A549 (cell line): ENCODE data around the gene MRPS18B. TPM values are rescaled to one million over a fixed set of nuclear protein-coding genes. Genes with fewer than 3 reads are reported as not detected.

Source experiments
- ATAC-seq, 2 experiments: fragments of 200-7000 bp in 1 of 2; fragments of >200 bp in 1 of 2; cut with Nextera tagmentation in 1 of 2; cut with Tn5 transposase in 1 of 2; 3 replicates each; pipeline versions ENCODE4 v1.8.0 to v1.9.1; 2018 to 2020; ENCODE audit warnings: mild to moderate bottlenecking in 1 of 2, moderate library complexity in 1 of 2
- CTCF ChIA-PET: fragments of 300-600 bp; sonication (Branson Sonifier 250); formaldehyde crosslinking; extraction: SDS; loops from one replicate; lab custom pipeline; 2021; ENCODE audit warnings: antibody characterized with exemption, inconsistent platforms; lab: Yijun Ruan, JAX
- POLR2A ChIA-PET: fragments of 350-600 bp; formaldehyde crosslinking; extraction: SDS; loops from one replicate; lab custom pipeline; 2021; ENCODE audit warnings: antibody characterized with exemption, inconsistent platforms; lab: Yijun Ruan, JAX
- DNase-seq, 2 experiments: peaks; one replicate each; pipeline versions ENCODE4 v3.0.0 to v3.0.0-alpha.2; 2011 to 2016; ENCODE audit warnings: low read depth in 1 of 2, low spot score in 1 of 2
- FAIRE-seq: peaks from 2 replicates; lab custom pipeline; 2011; peaks lifted over from hg19 to GRCh38; lab: Jason Lieb, UNC
- H3K27ac ChIP-seq, 2 experiments: fragments of >200 bp; sonication (Bioruptor Twin); formaldehyde crosslinking; 3 replicates each; pipeline ENCODE4 v1.5.1; 2016 to 2017
- H3K4me1 ChIP-seq: fragments of >200 bp; sonication (Bioruptor Twin); formaldehyde crosslinking; 3 replicates; pipeline ENCODE4 v1.6.1; 2016
- H3K4me2 ChIP-seq: fragments of >200 bp; sonication (Bioruptor Twin); formaldehyde crosslinking; 3 replicates; pipeline ENCODE4 v1.6.1; 2016
- H3K4me3 ChIP-seq: fragments of >200 bp; sonication (Bioruptor Twin); formaldehyde crosslinking; 3 replicates; pipeline ENCODE4 v1.5.1; 2016
- H3K9me3 ChIP-seq: fragments of >200 bp; sonication (Bioruptor Twin); formaldehyde crosslinking; 3 replicates; pipeline ENCODE4 v1.6.1; 2016
- BHLHE40 ChIP-seq: IDR thresholded peaks from 2 replicates; pipeline ENCODE4 v1.6.1; 2012; ENCODE audit warnings: low read depth, low read length, inconsistent platforms
- CBX2 ChIP-seq: fragments of 200-600 bp; sonication (generic); IDR thresholded peaks from 2 replicates; pipeline ENCODE4 v1.6.1; 2016; ENCODE audit warnings: low read depth, mild to moderate bottlenecking, borderline replicate concordance
- CBX8 ChIP-seq: fragments of 200-600 bp; sonication (generic); IDR thresholded peaks from 2 replicates; pipeline ENCODE4 v1.6.1; 2016
- CHD4 ChIP-seq: fragments of 200-600 bp; sonication (generic); IDR thresholded peaks from 2 replicates; pipeline ENCODE4 v1.6.1; 2016; ENCODE audit warnings: antibody characterized with exemption, mild to moderate bottlenecking, borderline replicate concordance
- EHMT2 ChIP-seq: fragments of 200-600 bp; sonication (generic); IDR thresholded peaks from 2 replicates; pipeline ENCODE4 v1.6.1; 2016; ENCODE audit warnings: antibody characterized with exemption, low read depth, mild to moderate bottlenecking, moderate library complexity
- EP300 ChIP-seq, 2 experiments: fragments of >200 bp; sonication (Bioruptor Twin); formaldehyde crosslinking; IDR thresholded peaks; 2 replicates in 1 of 2; 3 replicates in 1 of 2; pipeline ENCODE4 v1.6.1; 2016 to 2017
- ESRRA ChIP-seq: fragments of 150-350 bp; IDR thresholded peaks from 2 replicates; pipeline ENCODE4 v1.6.1; 2014; ENCODE audit warnings: mild to moderate bottlenecking, low read length, borderline replicate concordance
- FOSL2 ChIP-seq, 2 experiments: fragments of 450-650 bp in 1 of 2; fragments of >200 bp in 1 of 2; sonication (Bioruptor Twin) in 1 of 2; formaldehyde crosslinking; IDR thresholded peaks; 2 replicates each; pipeline versions ENCODE4 v1.5.0 to v1.6.1; 2016 to 2020; ENCODE audit warnings: mild to moderate bottlenecking in 1 of 2, moderate library complexity in 1 of 2
- HDAC2 ChIP-seq: fragments of 200-600 bp; sonication (generic); IDR thresholded peaks from 2 replicates; pipeline ENCODE4 v1.6.1; 2016
- HEYL ChIP-seq: fragments of 250-450 bp; sonication (Bioruptor Pico); IDR thresholded peaks from 2 replicates; pipeline ENCODE4 v1.8.0; 2021; ENCODE audit warnings: mild to moderate bottlenecking, moderate library complexity
- HOXB13 ChIP-seq: fragments of 250-450 bp; sonication (Bioruptor Pico); IDR thresholded peaks from 2 replicates; pipeline ENCODE4 v1.5.0; 2020; ENCODE audit warnings: low read depth, mild to moderate bottlenecking, moderate library complexity
- HOXB5 ChIP-seq: fragments of 250-450 bp; sonication (Bioruptor Pico); IDR thresholded peaks from 2 replicates; pipeline ENCODE4 v1.5.0; 2020; ENCODE audit warnings: mild to moderate bottlenecking, moderate library complexity
- JUN ChIP-seq, 2 experiments: fragments of >200 bp; sonication (Bioruptor Twin); formaldehyde crosslinking; IDR thresholded peaks; 2 replicates in 1 of 2; 3 replicates in 1 of 2; pipeline ENCODE4 v1.6.1; 2016 to 2017
- KDM1A ChIP-seq: fragments of 200-600 bp; sonication (generic); IDR thresholded peaks from 2 replicates; pipeline ENCODE4 v1.6.1; 2016; ENCODE audit warnings: low read depth, mild to moderate bottlenecking
- KDM5A ChIP-seq: fragments of 200-600 bp; sonication (generic); IDR thresholded peaks from 2 replicates; pipeline ENCODE4 v1.6.1; 2016; ENCODE audit warnings: antibody characterized with exemption, mild to moderate bottlenecking
- MAFK ChIP-seq: fragments of 450-650 bp; IDR thresholded peaks from 2 replicates; pipeline ENCODE4 v1.6.1; 2014; ENCODE audit not compliant: partially characterized antibody
- NFE2L2 ChIP-seq: fragments of 150-350 bp; conservative IDR thresholded peaks from 2 replicates; pipeline ENCODE4 v1.6.1; 2014; ENCODE audit warnings: low read length
- NR3C1 ChIP-seq: fragments of >200 bp; sonication (Bioruptor Twin); formaldehyde crosslinking; IDR thresholded peaks from 3 replicates; pipeline ENCODE4 v1.6.1; 2017
- POLR2A ChIP-seq: IDR thresholded peaks from 2 replicates; pipeline ENCODE4 v1.6.1; 2012; ENCODE audit warnings: mild to moderate bottlenecking, low read length
- RAD21 ChIP-seq, 2 experiments: fragments of >200 bp in 1 of 2; sonication (Bioruptor Twin) in 1 of 2; formaldehyde crosslinking in 1 of 2; IDR thresholded peaks in 1 of 2; conservative IDR thresholded peaks in 1 of 2; 2 replicates in 1 of 2; 3 replicates in 1 of 2; pipeline ENCODE4 v1.6.1; 2012 to 2018; ENCODE audit warnings: inconsistent platforms in 1 of 2
- RARB ChIP-seq: fragments of 250-450 bp; sonication (Bioruptor Pico); IDR thresholded peaks from 2 replicates; pipeline ENCODE4 v1.8.0; 2021; ENCODE audit warnings: mild to moderate bottlenecking, moderate library complexity
- RNF2 ChIP-seq: fragments of 200-600 bp; sonication (generic); IDR thresholded peaks from 2 replicates; pipeline ENCODE4 v1.6.1; 2016; ENCODE audit warnings: low read depth, mild to moderate bottlenecking, antibody characterized with exemption, moderate library complexity, borderline replicate concordance
- SREBF2 ChIP-seq: fragments of 450-650 bp; IDR thresholded peaks from 2 replicates; pipeline ENCODE4 v1.6.1; 2014; ENCODE audit warnings: mild to moderate bottlenecking, moderate library complexity
- ZNF302 ChIP-seq: fragments of 250-450 bp; sonication (Bioruptor Pico); IDR thresholded peaks from 2 replicates; pipeline ENCODE4 v1.9.0; 2021; ENCODE audit warnings: inconsistent platforms, mild to moderate bottlenecking, moderate library complexity
- WGBS: methylation state at CpG from one replicate; pipeline ENCODE4 v1.1.6; 2017; ENCODE audit errors: missing lambda C conversion rate; 5-methylcytosine and 5-hydroxymethylcytosine counted together
- polyA plus RNA-seq, 4 experiments: library from polyadenylated mRNA; depleted of rRNA in 3 of 4; stranded (reverse); fragments of >200 nt; fragmentation: RNase III in 1 of 4; extraction: RNeasy Plus Mini Kit Qiagen cat#74134 plus additional on column Dnase treatment in 1 of 4; gene quantifications; 2 replicates in 3 of 4; 3 replicates in 1 of 4; pipeline ENCODE4 v1.2.3, GENCODE V29; 2011 to 2017
- TF ChIP-seq, protein P1 (sequence below): fragments of 150-350 bp; IDR thresholded peaks from 2 replicates; pipeline ENCODE4 v1.6.1; 2014; ENCODE audit warnings: low read depth, mild to moderate bottlenecking, low read length
- TF ChIP-seq, protein P2 (sequence below): fragments of 450-650 bp; IDR thresholded peaks from 2 replicates; pipeline ENCODE4 v1.6.1; 2014; ENCODE audit warnings: antibody characterized with exemption
- TF ChIP-seq, protein P3 (sequence below): IDR thresholded peaks from 2 replicates; pipeline ENCODE4 v1.6.1; 2012; ENCODE audit warnings: low read depth, borderline replicate concordance
- TF ChIP-seq, protein P4 (sequence below): fragments of 250-450 bp; sonication (Bioruptor Pico); IDR thresholded peaks from 2 replicates; pipeline ENCODE4 v1.5.0; 2021; ENCODE audit warnings: mild to moderate bottlenecking, moderate library complexity, borderline replicate concordance
- TF ChIP-seq, protein P5 (sequence below): IDR thresholded peaks from 2 replicates; pipeline ENCODE4 v1.6.1; 2012

The MRPS18B gene
- polyA plus RNA-seq, 2 of the 4 experiments (the other 2 are of a cell fraction) = 85.3 to 91.1 TPM

DNA sequence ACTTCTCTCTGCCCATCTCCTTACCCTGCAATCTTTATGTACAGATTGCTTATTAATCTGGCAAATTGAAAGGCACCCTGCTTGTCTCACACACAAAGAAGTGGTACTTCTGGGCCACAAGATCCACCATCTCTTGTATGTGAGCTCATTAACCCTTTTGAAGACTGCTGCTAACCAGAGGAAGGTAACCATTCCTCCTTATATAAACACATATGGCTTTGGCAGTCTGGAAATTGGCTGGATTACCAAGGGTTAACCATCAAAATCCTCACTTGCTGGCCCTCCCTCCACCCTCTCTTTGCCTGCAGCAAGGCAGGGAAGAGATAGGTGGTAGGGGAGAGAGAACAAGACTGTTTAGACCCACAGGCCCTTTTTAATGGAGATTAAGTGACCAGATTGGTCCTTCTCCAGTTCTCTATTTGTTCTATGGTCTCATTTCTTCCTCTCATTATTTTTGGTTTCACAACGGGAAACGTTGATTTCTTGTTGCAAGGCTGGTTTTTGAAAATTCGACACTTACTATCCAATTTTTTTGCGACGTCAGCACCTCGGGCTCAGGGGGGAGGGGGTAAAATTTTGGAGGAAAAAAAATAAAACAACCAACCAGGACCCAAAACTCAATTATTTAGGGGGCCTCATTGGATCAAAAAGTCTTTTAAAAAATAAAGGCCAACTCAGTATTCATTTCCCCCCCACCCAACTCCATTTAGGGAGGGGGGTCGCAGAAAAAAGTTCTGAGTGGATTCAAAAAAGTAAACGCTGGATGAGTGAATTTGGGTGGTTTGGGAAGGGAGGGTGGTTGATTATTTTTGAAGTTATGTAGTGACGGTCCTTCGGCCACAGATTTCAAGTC lies 1.5 kb upstream of the MRPS18B start (continued):
- TF ChIP-seq CHD4 (no peak), ZNF302 (CRISPR knock-in tag) (no peak), FOSL2 (IDR thresholded peaks at IDR 0.05) (no peak), FOSL2 (CRISPR knock-in tag; IDR thresholded peaks at IDR 0.05) (no peak), MAFK (peak; percentile 92)
- TF ChIP-seq, protein P1, sequence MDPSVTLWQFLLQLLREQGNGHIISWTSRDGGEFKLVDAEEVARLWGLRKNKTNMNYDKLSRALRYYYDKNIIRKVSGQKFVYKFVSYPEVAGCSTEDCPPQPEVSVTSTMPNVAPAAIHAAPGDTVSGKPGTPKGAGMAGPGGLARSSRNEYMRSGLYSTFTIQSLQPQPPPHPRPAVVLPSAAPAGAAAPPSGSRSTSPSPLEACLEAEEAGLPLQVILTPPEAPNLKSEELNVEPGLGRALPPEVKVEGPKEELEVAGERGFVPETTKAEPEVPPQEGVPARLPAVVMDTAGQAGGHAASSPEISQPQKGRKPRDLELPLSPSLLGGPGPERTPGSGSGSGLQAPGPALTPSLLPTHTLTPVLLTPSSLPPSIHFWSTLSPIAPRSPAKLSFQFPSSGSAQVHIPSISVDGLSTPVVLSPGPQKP = no peak

- Histone ChIP-seq H3K27ac (peak within 1 kb of the TSS; percentile 94 to 97), H3K4me1 (peaks cover 33% of the 10 kb centered on the region), H3K4me2 (peak within 1 kb of the TSS; percentile 100), H3K4me3 (peak within 1 kb of the TSS; percentile 88), H3K9me3 (no peaks in the 10 kb centered on the region)
- 1% methylated on average over 40 of the region's 40 CpGs for whole genome bisulfite sequencing
- FAIRE-seq = no peak
- ChIA-PET CTCF (interaction anchor here (1.1 kb wide), 1 partner anchor 9 kb away, joined by 5 read pairs; the partner anchor contains the start of gene ATAT1), POLR2A (interaction anchor here (0.6 to 1.3 kb wide), 5 partner anchors 10 to 1198 kb away, joined by 3 to 7 read pairs (median 3); partner anchors contain the start of genes ATAT1, C6orf136, DHX16 and MDC1)
- ATAC-seq = peak; percentile 84 to 85
- peak; percentile 86 to 99 for DNase-seq
- no peak for TF ChIP-seq SREBF2
- TF ChIP-seq JUN (IDR thresholded peaks at IDR 0.05) = peak; percentile 94 to 99
- TF ChIP-seq POLR2A = peak; percentile 89
- TF ChIP-seq, protein P2, sequence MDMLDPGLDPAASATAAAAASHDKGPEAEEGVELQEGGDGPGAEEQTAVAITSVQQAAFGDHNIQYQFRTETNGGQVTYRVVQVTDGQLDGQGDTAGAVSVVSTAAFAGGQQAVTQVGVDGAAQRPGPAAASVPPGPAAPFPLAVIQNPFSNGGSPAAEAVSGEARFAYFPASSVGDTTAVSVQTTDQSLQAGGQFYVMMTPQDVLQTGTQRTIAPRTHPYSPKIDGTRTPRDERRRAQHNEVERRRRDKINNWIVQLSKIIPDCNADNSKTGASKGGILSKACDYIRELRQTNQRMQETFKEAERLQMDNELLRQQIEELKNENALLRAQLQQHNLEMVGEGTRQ = peak; percentile 63
- TF ChIP-seq BHLHE40 = peak; percentile 80
- TF ChIP-seq CBX2 = no peak
- TF ChIP-seq NR3C1 = no peak
- TF ChIP-seq HOXB5 (CRISPR knock-in tag) = no peak
- TF ChIP-seq CBX8 = no peak
- TF ChIP-seq NFE2L2 = no peak
- TF ChIP-seq CHD4 = no peak
- no peak for TF ChIP-seq EP300 (IDR thresholded peaks at IDR 0.05)
- no peak for TF ChIP-seq KDM1A
- TF ChIP-seq HDAC2 = no peak
- TF ChIP-seq ZNF302 (CRISPR knock-in tag) = no peak
- no peak for TF ChIP-seq HOXB13 (CRISPR knock-in tag)
- TF ChIP-seq EHMT2 = no peak
- TF ChIP-seq, protein P3, sequence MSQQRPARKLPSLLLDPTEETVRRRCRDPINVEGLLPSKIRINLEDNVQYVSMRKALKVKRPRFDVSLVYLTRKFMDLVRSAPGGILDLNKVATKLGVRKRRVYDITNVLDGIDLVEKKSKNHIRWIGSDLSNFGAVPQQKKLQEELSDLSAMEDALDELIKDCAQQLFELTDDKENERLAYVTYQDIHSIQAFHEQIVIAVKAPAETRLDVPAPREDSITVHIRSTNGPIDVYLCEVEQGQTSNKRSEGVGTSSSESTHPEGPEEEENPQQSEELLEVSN = no peak
- TF ChIP-seq, protein P4, sequence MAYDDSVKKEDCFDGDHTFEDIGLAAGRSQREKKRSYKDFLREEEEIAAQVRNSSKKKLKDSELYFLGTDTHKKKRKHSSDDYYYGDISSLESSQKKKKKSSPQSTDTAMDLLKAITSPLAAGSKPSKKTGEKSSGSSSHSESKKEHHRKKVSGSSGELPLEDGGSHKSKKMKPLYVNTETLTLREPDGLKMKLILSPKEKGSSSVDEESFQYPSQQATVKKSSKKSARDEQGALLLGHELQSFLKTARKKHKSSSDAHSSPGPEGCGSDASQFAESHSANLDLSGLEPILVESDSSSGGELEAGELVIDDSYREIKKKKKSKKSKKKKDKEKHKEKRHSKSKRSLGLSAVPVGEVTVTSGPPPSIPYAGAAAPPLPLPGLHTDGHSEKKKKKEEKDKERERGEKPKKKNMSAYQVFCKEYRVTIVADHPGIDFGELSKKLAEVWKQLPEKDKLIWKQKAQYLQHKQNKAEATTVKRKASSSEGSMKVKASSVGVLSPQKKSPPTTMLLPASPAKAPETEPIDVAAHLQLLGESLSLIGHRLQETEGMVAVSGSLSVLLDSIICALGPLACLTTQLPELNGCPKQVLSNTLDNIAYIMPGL (CRISPR knock-in tag) = no peak
- TF ChIP-seq, protein P5, sequence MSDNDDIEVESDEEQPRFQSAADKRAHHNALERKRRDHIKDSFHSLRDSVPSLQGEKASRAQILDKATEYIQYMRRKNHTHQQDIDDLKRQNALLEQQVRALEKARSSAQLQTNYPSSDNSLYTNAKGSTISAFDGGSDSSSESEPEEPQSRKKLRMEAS = peak; percentile 40; the same call in 1 of the 2 replicates
- no peak for TF ChIP-seq RAD21 (conservative IDR thresholded peaks at IDR 0.05 in 1 of 2, IDR thresholded peaks at IDR 0.05 in 1 of 2)
- no peak for TF ChIP-seq KDM5A
- TF ChIP-seq HEYL (CRISPR knock-in tag) = no peak
- TF ChIP-seq RNF2 = no peak
- TF ChIP-seq RARB = peak; percentile 84; the same call in 1 of the 2 replicates
- no peak for TF ChIP-seq ESRRA
Observed at GRCh38 chr6:30616811-30617564, 652 bp upstream of the MRPS18B start, which contains the start of gene PPP1R10. Gene PPP1R10, minus strand, starts transcription at chr6:30617243. Its CDS starts 7,299 bp downstream, at chr6:30609944.
